GM23338 (cell line): ENCODE results near the gene BTC. TPM values are rescaled to one million over a fixed set of nuclear protein-coding genes. Genes with fewer than 3 reads are reported as not detected.

ENCODE experiments used
- ATAC-seq: fragments of 200-7000 bp; cut with Tn5 transposase; 3 replicates; pipeline ENCODE4 v1.9.1; 2020
- DNase-seq: peaks from one replicate; pipeline ENCODE4 v3.0.0-alpha.2; 2015; ENCODE audit warnings: low spot score
- H2AFZ ChIP-seq: fragments of 200-600 bp; sonication (generic); 2 replicates; pipeline ENCODE4 v1.8.0; 2016; ENCODE audit warnings: antibody characterized with exemption, mild to moderate bottlenecking, moderate library complexity
- H3F3A ChIP-seq: fragments of 200-600 bp; sonication (generic); replicated peaks from 2 replicates; pipeline ENCODE4 v1.8.0; 2017; ENCODE audit warnings: antibody characterized with exemption, mixed run types, low read depth
- H3K27ac ChIP-seq: fragments of 200-600 bp; sonication (generic); 2 replicates; pipeline ENCODE4 v1.6.1; 2016; ENCODE audit warnings: low read depth
- H3K27me3 ChIP-seq: fragments of 200-600 bp; sonication (generic); 2 replicates; pipeline ENCODE4 v1.8.0; 2016; ENCODE audit warnings: mild to moderate bottlenecking, mixed run types, moderate library complexity; ENCODE audit not compliant: insufficient read depth
- H3K36me3 ChIP-seq: fragments of 200-600 bp; sonication (generic); 2 replicates; pipeline ENCODE4 v1.8.0; 2016; ENCODE audit warnings: mild to moderate bottlenecking; ENCODE audit not compliant: insufficient read depth
- H3K4me1 ChIP-seq: fragments of 200-600 bp; sonication (generic); 2 replicates; pipeline ENCODE4 v1.8.0; 2016; ENCODE audit warnings: mild to moderate bottlenecking, moderate library complexity; ENCODE audit not compliant: insufficient read depth
- H3K4me2 ChIP-seq: fragments of 200-600 bp; sonication (generic); 2 replicates; pipeline ENCODE4 v1.7.1; 2017; ENCODE audit warnings: mixed run types
- H3K4me3 ChIP-seq: fragments of 200-600 bp; sonication (generic); 2 replicates; pipeline ENCODE4 v1.6.1; 2016; ENCODE audit warnings: mixed run types
- H3K79me2 ChIP-seq: fragments of 200-600 bp; sonication (generic); replicated peaks from 2 replicates; pipeline ENCODE4 v1.8.0; 2017; ENCODE audit warnings: mild to moderate bottlenecking; ENCODE audit not compliant: insufficient read depth
- H3K9me2 ChIP-seq: fragments of 200-600 bp; sonication (generic); 2 replicates; pipeline ENCODE4 v1.8.0; 2017; ENCODE audit not compliant: insufficient read depth
- H4K20me1 ChIP-seq: fragments of 200-600 bp; sonication (generic); replicated peaks from 2 replicates; pipeline ENCODE4 v1.8.0; 2017; ENCODE audit warnings: mild to moderate bottlenecking; ENCODE audit not compliant: insufficient read depth
- H3K27ac Mint-ChIP-seq: 2 replicates; pipeline ENCODE4 v1.8.0; 2020; ENCODE audit warnings: inconsistent platforms, mild to moderate bottlenecking, moderate library complexity, mixed read lengths
- H3K27me3 Mint-ChIP-seq: 3 replicates; pipeline ENCODE4 v1.8.0; 2022; ENCODE audit warnings: low read depth, mild to moderate bottlenecking, moderate library complexity, mixed read lengths, inconsistent platforms; ENCODE audit not compliant: insufficient read depth, poor library complexity
- H3K36me3 Mint-ChIP-seq: 3 replicates; pipeline ENCODE4 v1.8.0; 2021; ENCODE audit warnings: low read depth, mild to moderate bottlenecking, inconsistent platforms, moderate library complexity, mixed read lengths
- H3K4me1 Mint-ChIP-seq: 3 replicates; pipeline ENCODE4 v1.8.0; 2020; ENCODE audit warnings: mild to moderate bottlenecking, inconsistent platforms, mixed read lengths
- H3K4me3 Mint-ChIP-seq: 3 replicates; pipeline ENCODE4 v1.8.0; 2021; ENCODE audit warnings: moderate library complexity, mild to moderate bottlenecking, inconsistent platforms, mixed read lengths
- H3K9me3 Mint-ChIP-seq: 3 replicates; pipeline ENCODE4 v1.8.0; 2020; ENCODE audit warnings: moderate library complexity, mild to moderate bottlenecking, inconsistent platforms, mixed read lengths
- CREB1 ChIP-seq: fragments of 250-450 bp; sonication (Bioruptor Pico); IDR thresholded peaks from 2 replicates; pipeline ENCODE4 v1.5.0; 2020; ENCODE audit warnings: low read depth, mild to moderate bottlenecking, moderate library complexity
- EZH2 ChIP-seq: fragments of 200-600 bp; sonication (generic); IDR thresholded peaks from one replicate; pipeline ENCODE4 v1.8.0; 2017; ENCODE audit warnings: antibody characterized with exemption, mild to moderate bottlenecking, low read depth; ENCODE audit not compliant: unreplicated experiment
- EZH2phosphoT487 ChIP-seq: fragments of 200-600 bp; sonication (generic); IDR thresholded peaks from one replicate; pipeline ENCODE4 v1.8.1; 2018; ENCODE audit warnings: antibody characterized with exemption; ENCODE audit not compliant: unreplicated experiment
- NANOG ChIP-seq: IDR thresholded peaks from 2 replicates; pipeline ENCODE4 v1.6.1; 2016; ENCODE audit warnings: antibody characterized with exemption, borderline replicate concordance
- POLR2AphosphoS5 ChIP-seq: IDR thresholded peaks from 2 replicates; pipeline ENCODE4 v1.6.1; 2016; ENCODE audit warnings: antibody characterized with exemption, low read depth
- STAT1 ChIP-seq: IDR thresholded peaks from one replicate; pipeline ENCODE4 v1.6.1; 2016; ENCODE audit warnings: antibody characterized with exemption; ENCODE audit not compliant: unreplicated experiment
- ZNF331 ChIP-seq: fragments of 250-450 bp; sonication (Bioruptor Pico); IDR thresholded peaks from 2 replicates; pipeline ENCODE4 v1.5.0; 2020; ENCODE audit warnings: low read depth, mild to moderate bottlenecking, moderate library complexity
- polyA plus RNA-seq: library from polyadenylated mRNA; unstranded; fragments of >200 nt; fragmentation: Nextera tagmentation; extraction: Ambion mirVana; gene quantifications from 2 replicates; pipeline ENCODE4 v1.2.1, GENCODE V29; 2016
- total RNA-seq: library from RNA; depleted of rRNA; stranded (reverse); fragments of >200 nt; shearing (Covaris generic); gene quantifications from 2 replicates; pipeline ENCODE4 v1.2.3, GENCODE V29; 2014
- TF ChIP-seq, protein P1 (sequence below): IDR thresholded peaks from 2 replicates; pipeline ENCODE4 v1.6.1; 2016; ENCODE audit warnings: antibody characterized with exemption
- TF ChIP-seq, protein P2 (sequence below), 2 experiments: fragments of 200-600 bp in 1 of 2; sonication (generic) in 1 of 2; conservative IDR thresholded peaks; 2 replicates each; pipeline versions ENCODE4 v1.5.1 to v1.6.1; 2016 to 2017; ENCODE audit warnings: antibody characterized with exemption in 2 of 2, low read depth in 2 of 2, mild to moderate bottlenecking in 2 of 2, moderate library complexity in 1 of 2
- TF ChIP-seq, protein P3 (sequence below): IDR thresholded peaks from one replicate; pipeline ENCODE4 v1.6.1; 2018; ENCODE audit warnings: antibody characterized with exemption; ENCODE audit not compliant: unreplicated experiment

BTC gene
- total and polyA plus RNA-seq, 2 experiments from 2014 or later: 0.18 to 0.59 TPM

DNA sequence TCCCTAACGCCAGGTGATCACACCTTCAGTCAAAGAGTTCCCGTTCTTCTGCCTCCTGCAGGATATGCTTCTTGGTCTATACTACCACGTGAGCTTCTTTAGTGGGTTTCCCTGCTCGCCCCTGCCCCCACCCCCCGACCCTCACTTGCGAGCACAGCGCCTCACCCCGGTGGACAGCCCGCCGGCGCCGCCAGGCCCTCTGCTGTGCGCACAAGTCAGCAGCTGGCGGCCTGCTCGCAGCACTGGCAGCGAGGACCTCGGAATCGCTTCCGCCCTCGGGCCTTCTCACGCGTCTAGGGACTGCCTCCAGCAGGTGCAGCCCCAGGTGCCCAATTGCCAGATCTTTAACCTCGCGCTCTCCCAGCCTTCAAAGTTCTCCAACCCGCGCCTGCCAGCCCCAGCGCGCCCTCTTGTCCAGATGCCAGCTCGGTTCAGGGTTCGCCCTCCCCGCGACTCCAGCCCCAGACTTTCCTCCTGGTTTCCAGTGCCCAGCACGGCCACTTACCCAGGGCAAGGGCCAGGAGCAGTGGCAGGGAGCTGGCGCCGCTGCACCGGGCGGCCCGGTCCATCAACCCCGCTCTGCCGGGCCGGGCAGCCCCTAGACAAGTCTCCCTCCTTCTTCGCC, 454 bp downstream of the BTC start:
- peaks cover 14% of the 10 kb centered on the region for H3K27me3 ChIP-seq
- no peaks in the 10 kb centered on the region for H3K36me3 ChIP-seq
- Mint-ChIP-seq H3K36me3 (no peaks in the 10 kb centered on the region), H3K4me3 (peak overlapping the region; percentile 81), H3K27ac (no peak overlapping the region), H3K27me3 (peaks cover 22% of the 10 kb centered on the region), H3K9me3 (no peaks in the 10 kb centered on the region), H3K4me1 (peaks cover 19% of the 10 kb centered on the region)
- peak overlapping the region; percentile 91 for H3K4me2 ChIP-seq
- H2AFZ ChIP-seq: peak overlapping the region; percentile 99
- DNase-seq (peak; percentile 91), ATAC-seq (peak; percentile 93)
- H3K4me3 ChIP-seq: peak overlapping the region; percentile 86
- no peak overlapping the region for H3K27ac ChIP-seq
- peaks cover 20% of the 10 kb centered on the region; the same call in 1 of the 2 replicates for H3K4me1 ChIP-seq
- no peaks in the 10 kb centered on the region for H4K20me1 ChIP-seq
- no peaks in the 10 kb centered on the region for H3F3A ChIP-seq
- TF ChIP-seq ZNF331 (CRISPR knock-in tag) (no peak), STAT1 (no peak), POLR2AphosphoS5 (0 out of 2 replicates have a peak, but pooled peaks have one; percentile 28), EZH2phosphoT487 (no peak), EZH2 (no peak)
- TF ChIP-seq, protein P1, sequence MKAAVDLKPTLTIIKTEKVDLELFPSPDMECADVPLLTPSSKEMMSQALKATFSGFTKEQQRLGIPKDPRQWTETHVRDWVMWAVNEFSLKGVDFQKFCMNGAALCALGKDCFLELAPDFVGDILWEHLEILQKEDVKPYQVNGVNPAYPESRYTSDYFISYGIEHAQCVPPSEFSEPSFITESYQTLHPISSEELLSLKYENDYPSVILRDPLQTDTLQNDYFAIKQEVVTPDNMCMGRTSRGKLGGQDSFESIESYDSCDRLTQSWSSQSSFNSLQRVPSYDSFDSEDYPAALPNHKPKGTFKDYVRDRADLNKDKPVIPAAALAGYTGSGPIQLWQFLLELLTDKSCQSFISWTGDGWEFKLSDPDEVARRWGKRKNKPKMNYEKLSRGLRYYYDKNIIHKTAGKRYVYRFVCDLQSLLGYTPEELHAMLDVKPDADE: no peak
- TF ChIP-seq, protein P2, sequence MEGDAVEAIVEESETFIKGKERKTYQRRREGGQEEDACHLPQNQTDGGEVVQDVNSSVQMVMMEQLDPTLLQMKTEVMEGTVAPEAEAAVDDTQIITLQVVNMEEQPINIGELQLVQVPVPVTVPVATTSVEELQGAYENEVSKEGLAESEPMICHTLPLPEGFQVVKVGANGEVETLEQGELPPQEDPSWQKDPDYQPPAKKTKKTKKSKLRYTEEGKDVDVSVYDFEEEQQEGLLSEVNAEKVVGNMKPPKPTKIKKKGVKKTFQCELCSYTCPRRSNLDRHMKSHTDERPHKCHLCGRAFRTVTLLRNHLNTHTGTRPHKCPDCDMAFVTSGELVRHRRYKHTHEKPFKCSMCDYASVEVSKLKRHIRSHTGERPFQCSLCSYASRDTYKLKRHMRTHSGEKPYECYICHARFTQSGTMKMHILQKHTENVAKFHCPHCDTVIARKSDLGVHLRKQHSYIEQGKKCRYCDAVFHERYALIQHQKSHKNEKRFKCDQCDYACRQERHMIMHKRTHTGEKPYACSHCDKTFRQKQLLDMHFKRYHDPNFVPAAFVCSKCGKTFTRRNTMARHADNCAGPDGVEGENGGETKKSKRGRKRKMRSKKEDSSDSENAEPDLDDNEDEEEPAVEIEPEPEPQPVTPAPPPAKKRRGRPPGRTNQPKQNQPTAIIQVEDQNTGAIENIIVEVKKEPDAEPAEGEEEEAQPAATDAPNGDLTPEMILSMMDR (conservative IDR thresholded peaks at IDR 0.05; ENCODE audit: low read depth in 2 of 2): peak; percentile 71 to 74
- no peaks in the 10 kb centered on the region for H3K79me2 ChIP-seq
- H3K9me2 ChIP-seq: no peaks in the 10 kb centered on the region

DNA sequence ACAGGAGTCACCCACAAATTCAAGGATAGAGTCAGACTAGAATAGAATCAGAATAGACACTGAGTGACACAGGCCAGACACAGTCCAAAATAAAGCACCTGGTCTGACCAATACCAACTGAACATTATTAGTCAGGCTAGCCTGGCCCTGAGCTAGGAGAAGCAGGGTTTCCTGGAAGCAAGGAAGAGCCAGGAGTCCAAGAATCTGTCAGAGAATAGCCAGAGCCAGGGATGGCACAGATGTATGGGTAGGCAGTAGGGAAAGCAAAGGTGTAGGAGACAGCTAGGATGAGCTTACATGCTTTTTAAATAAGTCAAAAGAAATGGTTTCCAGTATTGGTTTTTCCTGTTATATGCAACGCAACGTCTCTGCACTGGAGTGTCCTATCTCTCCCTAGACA, 3.7 kb downstream of the BTC start:
- Histone ChIP-seq H3K79me2 (no peaks in the 10 kb centered on the region), H3F3A (no peaks in the 10 kb centered on the region), H3K9me2 (no peaks in the 10 kb centered on the region), H3K4me2 (no peak overlapping the region), H3K36me3 (no peaks in the 10 kb centered on the region), H2AFZ (no peak overlapping the region), H3K4me1 (peaks cover 20% of the 10 kb centered on the region; the same call in 1 of the 2 replicates), H3K4me3 (no peak overlapping the region), H3K27ac (no peak overlapping the region), H4K20me1 (no peaks in the 10 kb centered on the region), H3K27me3 (peaks cover 14% of the 10 kb centered on the region)
- H3K36me3 Mint-ChIP-seq: no peaks in the 10 kb centered on the region
- peaks cover 21% of the 10 kb centered on the region for H3K4me1 Mint-ChIP-seq
- no peak overlapping the region for H3K27ac Mint-ChIP-seq
- ATAC-seq: no peak
- H3K4me3 Mint-ChIP-seq: no peak overlapping the region
- no peak for DNase-seq
- H3K27me3 Mint-ChIP-seq: peaks cover 21% of the 10 kb centered on the region
- H3K9me3 Mint-ChIP-seq: no peaks in the 10 kb centered on the region
- TF ChIP-seq CREB1 (CRISPR knock-in tag) (no peak), NANOG (no peak), EZH2phosphoT487 (no peak), ZNF331 (CRISPR knock-in tag) (no peak), EZH2 (no peak)
- TF ChIP-seq, protein P3, sequence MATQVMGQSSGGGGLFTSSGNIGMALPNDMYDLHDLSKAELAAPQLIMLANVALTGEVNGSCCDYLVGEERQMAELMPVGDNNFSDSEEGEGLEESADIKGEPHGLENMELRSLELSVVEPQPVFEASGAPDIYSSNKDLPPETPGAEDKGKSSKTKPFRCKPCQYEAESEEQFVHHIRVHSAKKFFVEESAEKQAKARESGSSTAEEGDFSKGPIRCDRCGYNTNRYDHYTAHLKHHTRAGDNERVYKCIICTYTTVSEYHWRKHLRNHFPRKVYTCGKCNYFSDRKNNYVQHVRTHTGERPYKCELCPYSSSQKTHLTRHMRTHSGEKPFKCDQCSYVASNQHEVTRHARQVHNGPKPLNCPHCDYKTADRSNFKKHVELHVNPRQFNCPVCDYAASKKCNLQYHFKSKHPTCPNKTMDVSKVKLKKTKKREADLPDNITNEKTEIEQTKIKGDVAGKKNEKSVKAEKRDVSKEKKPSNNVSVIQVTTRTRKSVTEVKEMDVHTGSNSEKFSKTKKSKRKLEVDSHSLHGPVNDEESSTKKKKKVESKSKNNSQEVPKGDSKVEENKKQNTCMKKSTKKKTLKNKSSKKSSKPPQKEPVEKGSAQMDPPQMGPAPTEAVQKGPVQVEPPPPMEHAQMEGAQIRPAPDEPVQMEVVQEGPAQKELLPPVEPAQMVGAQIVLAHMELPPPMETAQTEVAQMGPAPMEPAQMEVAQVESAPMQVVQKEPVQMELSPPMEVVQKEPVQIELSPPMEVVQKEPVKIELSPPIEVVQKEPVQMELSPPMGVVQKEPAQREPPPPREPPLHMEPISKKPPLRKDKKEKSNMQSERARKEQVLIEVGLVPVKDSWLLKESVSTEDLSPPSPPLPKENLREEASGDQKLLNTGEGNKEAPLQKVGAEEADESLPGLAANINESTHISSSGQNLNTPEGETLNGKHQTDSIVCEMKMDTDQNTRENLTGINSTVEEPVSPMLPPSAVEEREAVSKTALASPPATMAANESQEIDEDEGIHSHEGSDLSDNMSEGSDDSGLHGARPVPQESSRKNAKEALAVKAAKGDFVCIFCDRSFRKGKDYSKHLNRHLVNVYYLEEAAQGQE: no peak
